NK-92 (cell line): ENCODE results near the gene BMP2.

Experiments
- DNase-seq: peaks from one replicate; lab custom pipeline; 2025; ENCODE audit not compliant: unreplicated experiment; lab: John Stamatoyannopoulos, UW

Gene BMP2

GRCh38 chr20:6828794-6829423 lies 61.4 kb downstream of the BMP2 start:
- DNase-seq: no peak

GRCh38 chr20:6829510-6830116 lies 62.1 kb downstream of the BMP2 start:
- DNase-seq: no peak
